ENCODE data around the gene CCDC27. TPM values are rescaled to one million over a fixed set of nuclear protein-coding genes. Genes with fewer than 3 reads are reported as not detected.

The CCDC27 gene
- total RNA-seq, 1 experiment from 2014 or later: 0.13 TPM

GRCh38 chr1:3787349-3787715 lies 35.1 kb downstream of the CCDC27 start:
- no peak for ATAC-seq
- POLR2A ChIA-PET: no interaction called here
- H3K27me3 Mint-ChIP-seq (ENCODE audit: low read depth): no peaks in the 10 kb centered on the region

GRCh38 chr1:3787745-3788605 lies 35.7 kb downstream of the CCDC27 start:
- POLR2A ChIA-PET: no interaction called here
- Mint-ChIP-seq H3K4me3 (no peak overlapping the region), H3K36me3 (peaks cover 50% of the 10 kb centered on the region), H3K27ac (peak overlapping the region; percentile 79), H3K9me3 (no peaks in the 10 kb centered on the region), H3K27me3 (ENCODE audit: low read depth) (no peaks in the 10 kb centered on the region), H3K4me1 (peaks cover 34% of the 10 kb centered on the region)
- DNase-seq (ENCODE audit: low spot score): no peak
- ATAC-seq: no peak
- CTCF ChIA-PET: interaction anchor here (1.0 to 6.9 kb wide), 3 partner anchors 8 to 169 kb away, joined by 4 to 39 read pairs (median 4); partner anchors contain the start of gene LRRC47
- TF ChIP-seq RELA (CRISPR knock-in tag; IDR thresholded peaks at IDR 0.05; ENCODE audit: borderline replicate concordance): no peak
- TF ChIP-seq JAZF1 (CRISPR knock-in tag; IDR thresholded peaks at IDR 0.05): no peak
- no peak for TF ChIP-seq ZBTB21 (CRISPR knock-in tag; IDR thresholded peaks at IDR 0.05; ENCODE audit: borderline replicate concordance)
- TF ChIP-seq, protein P1, sequence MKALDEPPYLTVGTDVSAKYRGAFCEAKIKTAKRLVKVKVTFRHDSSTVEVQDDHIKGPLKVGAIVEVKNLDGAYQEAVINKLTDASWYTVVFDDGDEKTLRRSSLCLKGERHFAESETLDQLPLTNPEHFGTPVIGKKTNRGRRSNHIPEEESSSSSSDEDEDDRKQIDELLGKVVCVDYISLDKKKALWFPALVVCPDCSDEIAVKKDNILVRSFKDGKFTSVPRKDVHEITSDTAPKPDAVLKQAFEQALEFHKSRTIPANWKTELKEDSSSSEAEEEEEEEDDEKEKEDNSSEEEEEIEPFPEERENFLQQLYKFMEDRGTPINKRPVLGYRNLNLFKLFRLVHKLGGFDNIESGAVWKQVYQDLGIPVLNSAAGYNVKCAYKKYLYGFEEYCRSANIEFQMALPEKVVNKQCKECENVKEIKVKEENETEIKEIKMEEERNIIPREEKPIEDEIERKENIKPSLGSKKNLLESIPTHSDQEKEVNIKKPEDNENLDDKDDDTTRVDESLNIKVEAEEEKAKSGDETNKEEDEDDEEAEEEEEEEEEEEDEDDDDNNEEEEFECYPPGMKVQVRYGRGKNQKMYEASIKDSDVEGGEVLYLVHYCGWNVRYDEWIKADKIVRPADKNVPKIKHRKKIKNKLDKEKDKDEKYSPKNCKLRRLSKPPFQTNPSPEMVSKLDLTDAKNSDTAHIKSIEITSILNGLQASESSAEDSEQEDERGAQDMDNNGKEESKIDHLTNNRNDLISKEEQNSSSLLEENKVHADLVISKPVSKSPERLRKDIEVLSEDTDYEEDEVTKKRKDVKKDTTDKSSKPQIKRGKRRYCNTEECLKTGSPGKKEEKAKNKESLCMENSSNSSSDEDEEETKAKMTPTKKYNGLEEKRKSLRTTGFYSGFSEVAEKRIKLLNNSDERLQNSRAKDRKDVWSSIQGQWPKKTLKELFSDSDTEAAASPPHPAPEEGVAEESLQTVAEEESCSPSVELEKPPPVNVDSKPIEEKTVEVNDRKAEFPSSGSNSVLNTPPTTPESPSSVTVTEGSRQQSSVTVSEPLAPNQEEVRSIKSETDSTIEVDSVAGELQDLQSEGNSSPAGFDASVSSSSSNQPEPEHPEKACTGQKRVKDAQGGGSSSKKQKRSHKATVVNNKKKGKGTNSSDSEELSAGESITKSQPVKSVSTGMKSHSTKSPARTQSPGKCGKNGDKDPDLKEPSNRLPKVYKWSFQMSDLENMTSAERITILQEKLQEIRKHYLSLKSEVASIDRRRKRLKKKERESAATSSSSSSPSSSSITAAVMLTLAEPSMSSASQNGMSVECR (CRISPR knock-in tag; IDR thresholded peaks at IDR 0.05; ENCODE audit: borderline replicate concordance): no peak
- TF ChIP-seq ZNF121 (CRISPR knock-in tag; IDR thresholded peaks at IDR 0.05): no peak

More at GRCh38 chr1:3787349-3787715, 35.1 kb downstream of the CCDC27 start:
- no peaks in the 10 kb centered on the region for H3K9me3 Mint-ChIP-seq
- TF ChIP-seq ZNF138 (CRISPR knock-in tag; conservative IDR thresholded peaks at IDR 0.05) (no peak), NFE2L1 (CRISPR knock-in tag; IDR thresholded peaks at IDR 0.05) (no peak), IRF2 (CRISPR knock-in tag; IDR thresholded peaks at IDR 0.05; ENCODE audit: borderline replicate concordance, low read depth) (no peak), NFATC4 (CRISPR knock-in tag; IDR thresholded peaks at IDR 0.05) (no peak), HMGA2 (CRISPR knock-in tag; IDR thresholded peaks at IDR 0.05) (no peak), JUN (CRISPR knock-in tag; IDR thresholded peaks at IDR 0.05) (no peak)
- TF ChIP-seq, protein P2, sequence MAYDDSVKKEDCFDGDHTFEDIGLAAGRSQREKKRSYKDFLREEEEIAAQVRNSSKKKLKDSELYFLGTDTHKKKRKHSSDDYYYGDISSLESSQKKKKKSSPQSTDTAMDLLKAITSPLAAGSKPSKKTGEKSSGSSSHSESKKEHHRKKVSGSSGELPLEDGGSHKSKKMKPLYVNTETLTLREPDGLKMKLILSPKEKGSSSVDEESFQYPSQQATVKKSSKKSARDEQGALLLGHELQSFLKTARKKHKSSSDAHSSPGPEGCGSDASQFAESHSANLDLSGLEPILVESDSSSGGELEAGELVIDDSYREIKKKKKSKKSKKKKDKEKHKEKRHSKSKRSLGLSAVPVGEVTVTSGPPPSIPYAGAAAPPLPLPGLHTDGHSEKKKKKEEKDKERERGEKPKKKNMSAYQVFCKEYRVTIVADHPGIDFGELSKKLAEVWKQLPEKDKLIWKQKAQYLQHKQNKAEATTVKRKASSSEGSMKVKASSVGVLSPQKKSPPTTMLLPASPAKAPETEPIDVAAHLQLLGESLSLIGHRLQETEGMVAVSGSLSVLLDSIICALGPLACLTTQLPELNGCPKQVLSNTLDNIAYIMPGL (CRISPR knock-in tag; IDR thresholded peaks at IDR 0.05): no peak
- H3K27ac Mint-ChIP-seq: peak overlapping the region; percentile 74; the same call in 1 of the 2 replicates
- CTCF ChIA-PET: interaction anchor here (1.0 to 6.9 kb wide), 3 partner anchors 9 to 168 kb away, joined by 4 to 39 read pairs (median 4); partner anchors contain the start of gene LRRC47
- peaks cover 53% of the 10 kb centered on the region for H3K36me3 Mint-ChIP-seq
- H3K4me3 Mint-ChIP-seq: no peak overlapping the region
- peaks cover 28% of the 10 kb centered on the region for H3K4me1 Mint-ChIP-seq
- no peak for DNase-seq (ENCODE audit: low spot score)

GRCh38 chr1:3788756-3789420 lies 36.6 kb downstream of the CCDC27 start:
- Mint-ChIP-seq H3K9me3 (no peaks in the 10 kb centered on the region), H3K27ac (peak overlapping the region; percentile 79; the same call in 1 of the 2 replicates), H3K27me3 (ENCODE audit: low read depth) (no peaks in the 10 kb centered on the region), H3K4me3 (no peak overlapping the region), H3K4me1 (peaks cover 40% of the 10 kb centered on the region), H3K36me3 (peaks cover 44% of the 10 kb centered on the region)
- no peak for DNase-seq (ENCODE audit: low spot score)
- CTCF ChIA-PET: interaction anchor here (2.0 to 6.9 kb wide), 2 partner anchors 13 kb away, joined by 6 to 39 read pairs; no protein-coding TSS in a partner anchor
- no peak for ATAC-seq
- POLR2A ChIA-PET: no interaction called here
- TF ChIP-seq, protein P3, sequence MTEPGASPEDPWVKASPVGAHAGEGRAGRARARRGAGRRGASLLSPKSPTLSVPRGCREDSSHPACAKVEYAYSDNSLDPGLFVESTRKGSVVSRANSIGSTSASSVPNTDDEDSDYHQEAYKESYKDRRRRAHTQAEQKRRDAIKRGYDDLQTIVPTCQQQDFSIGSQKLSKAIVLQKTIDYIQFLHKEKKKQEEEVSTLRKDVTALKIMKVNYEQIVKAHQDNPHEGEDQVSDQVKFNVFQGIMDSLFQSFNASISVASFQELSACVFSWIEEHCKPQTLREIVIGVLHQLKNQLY (CRISPR knock-in tag; IDR thresholded peaks at IDR 0.05): no peak
- TF ChIP-seq GTF2I (CRISPR knock-in tag; conservative IDR thresholded peaks at IDR 0.05) (no peak), MYBL2 (CRISPR knock-in tag; IDR thresholded peaks at IDR 0.05) (no peak), SP1 (CRISPR knock-in tag; conservative IDR thresholded peaks at IDR 0.05) (no peak), PRRX2 (CRISPR knock-in tag; IDR thresholded peaks at IDR 0.05) (no peak), JAZF1 (CRISPR knock-in tag; IDR thresholded peaks at IDR 0.05) (no peak)
- TF ChIP-seq, protein P1 (CRISPR knock-in tag; IDR thresholded peaks at IDR 0.05; ENCODE audit: borderline replicate concordance): no peak
